Activated CD4-positive, alpha-beta T cell treated with anti-CD3 and anti-CD28 coated beads for 36 hours (primary cell): ENCODE data around the gene CCDC137. TPM values are rescaled to one million over a fixed set of nuclear protein-coding genes. Genes with fewer than 3 reads are reported as not detected.

Experiments used
- ATAC-seq: fragments of 200-7000 bp; cut with Tn5 transposase; one replicate; pipeline ENCODE4 v1.10.0; 2021; ENCODE audit warnings: mild to moderate bottlenecking, moderate library complexity
- CTCF ChIA-PET: fragments of 350-600 bp; sonication (Branson Sonifier 250); formaldehyde crosslinking; loops from one replicate; lab custom pipeline; 2021; ENCODE audit warnings: antibody characterized with exemption; lab: Charles Lee
- POLR2A ChIA-PET: fragments of 350-600 bp; sonication (Branson Sonifier 250); formaldehyde crosslinking; loops from one replicate; lab custom pipeline; 2021; ENCODE audit warnings: antibody characterized with exemption, inconsistent platforms; lab: Charles Lee
- DNase-seq: peaks from one replicate; pipeline ENCODE4 v3.0.0-alpha.2; 2020
- H3K27ac Mint-ChIP-seq: one replicate; pipeline ENCODE4 v1.8.0; 2021; ENCODE audit warnings: mixed read lengths
- H3K27me3 Mint-ChIP-seq: one replicate; pipeline ENCODE4 v1.8.0; 2021; ENCODE audit warnings: mixed read lengths
- H3K36me3 Mint-ChIP-seq: one replicate; pipeline ENCODE4 v1.8.0; 2021; ENCODE audit warnings: low read depth, mixed read lengths
- H3K4me1 Mint-ChIP-seq: one replicate; pipeline ENCODE4 v1.8.0; 2021; ENCODE audit warnings: mixed read lengths
- H3K4me3 Mint-ChIP-seq: one replicate; pipeline ENCODE4 v1.8.0; 2021; ENCODE audit warnings: mild to moderate bottlenecking, moderate library complexity, mixed read lengths
- H3K9me3 Mint-ChIP-seq: one replicate; pipeline ENCODE4 v1.8.0; 2021; ENCODE audit warnings: low read depth, mixed read lengths
- intact Hi-C, 2 experiments: fragments of 100-400 bp; cut with DNase I in 1 of 2; cut with micrococcal nuclease in 1 of 2; formaldehyde crosslinking; loops; one replicate each; pipeline versions ENCODE4 v1.14.2 to v1.15.1; 2022 to 2024; cut with DNase I, micrococcal nuclease
- total RNA-seq, 2 experiments: library from RNA; stranded (reverse); gene quantifications; one replicate each; pipeline ENCODE4 v1.2.3, GENCODE V29; 2021

Gene CCDC137
- total RNA-seq, 2 experiments from 2014 or later: 30.0 to 36.6 TPM

GRCh38 chr17:81638683-81639082, 27.9 kb upstream of the CCDC137 start:
- POLR2A ChIA-PET: no interaction called here
- H3K36me3 Mint-ChIP-seq: peaks cover 7% of the 10 kb centered on the region
- ATAC-seq (no peak), DNase-seq (no peak)
- no peaks in the 10 kb centered on the region for H3K9me3 Mint-ChIP-seq
- H3K27ac Mint-ChIP-seq: no peak overlapping the region
- no peak overlapping the region for H3K4me3 Mint-ChIP-seq
- no peaks in the 10 kb centered on the region for H3K27me3 Mint-ChIP-seq
- H3K4me1 Mint-ChIP-seq: peaks cover 18% of the 10 kb centered on the region
- CTCF ChIA-PET: interaction anchor here (0.7 kb wide), 2 partner anchors 68 to 263 kb away, joined by 3 read pairs; no protein-coding TSS in a partner anchor
- intact Hi-C loops: no loop called here

GRCh38 chr17:81640011-81640410, 26.5 kb upstream of the CCDC137 start:
- no peak for DNase-seq
- intact Hi-C loops: no loop called here
- ChIA-PET POLR2A (no interaction called here), CTCF (no interaction called here)
- Mint-ChIP-seq H3K4me1 (peaks cover 14% of the 10 kb centered on the region), H3K4me3 (no peak overlapping the region), H3K27me3 (no peaks in the 10 kb centered on the region), H3K9me3 (no peaks in the 10 kb centered on the region), H3K36me3 (peaks cover 7% of the 10 kb centered on the region), H3K27ac (no peak overlapping the region)
- no peak for ATAC-seq

GRCh38 chr17:81641825-81642489, 24.6 kb upstream of the CCDC137 start:
- intact Hi-C loops: no loop called here
- ChIA-PET POLR2A (no interaction called here), CTCF (interaction anchor here (0.8 kb wide), 1 partner anchor 16 kb away, joined by 5 read pairs; no protein-coding TSS in a partner anchor)
- Mint-ChIP-seq H3K4me1 (peaks cover 3% of the 10 kb centered on the region), H3K4me3 (no peak overlapping the region), H3K9me3 (no peaks in the 10 kb centered on the region), H3K36me3 (no peaks in the 10 kb centered on the region), H3K27ac (no peak overlapping the region), H3K27me3 (no peaks in the 10 kb centered on the region)
- no peak for DNase-seq
- ATAC-seq: no peak

- Mint-ChIP-seq H3K27ac (no peak overlapping the region), H3K27me3 (peaks cover 10% of the 10 kb centered on the region), H3K4me3 (no peak overlapping the region), H3K36me3 (no peaks in the 10 kb centered on the region), H3K4me1 (no peaks in the 10 kb centered on the region), H3K9me3 (no peaks in the 10 kb centered on the region)
- intact Hi-C loops: no loop called here
- ChIA-PET CTCF (no interaction called here), POLR2A (no interaction called here)
- DNase-seq: no peak
- no peak for ATAC-seq
Measured at GRCh38 chr17:81644496-81644895, 22.0 kb upstream of the CCDC137 start.

- CTCF ChIA-PET: no interaction called here
- Mint-ChIP-seq H3K9me3 (no peaks in the 10 kb centered on the region), H3K4me1 (no peaks in the 10 kb centered on the region), H3K27ac (no peak overlapping the region), H3K36me3 (no peaks in the 10 kb centered on the region), H3K27me3 (peaks cover 10% of the 10 kb centered on the region), H3K4me3 (no peak overlapping the region)
- ATAC-seq: no peak
- POLR2A ChIA-PET: no interaction called here
- intact Hi-C loops: no loop called here
- no peak for DNase-seq
Measured at GRCh38 chr17:81644976-81645952, 21.3 kb upstream of the CCDC137 start.

GRCh38 chr17:81646869-81647600, 19.5 kb upstream of the CCDC137 start:
- intact Hi-C loops: no loop called here
- no peaks in the 10 kb centered on the region for H3K9me3 Mint-ChIP-seq
- peaks cover 2% of the 10 kb centered on the region for H3K4me1 Mint-ChIP-seq
- H3K4me3 Mint-ChIP-seq: no peak overlapping the region
- H3K27me3 Mint-ChIP-seq: peaks cover 15% of the 10 kb centered on the region
- DNase-seq (no peak), ATAC-seq (no peak)
- CTCF ChIA-PET: interaction anchor here (0.8 to 1.1 kb wide), 3 partner anchors 15 to 1421 kb away, joined by 3 read pairs; no protein-coding TSS in a partner anchor
- H3K36me3 Mint-ChIP-seq: peaks cover 2% of the 10 kb centered on the region
- no peak overlapping the region for H3K27ac Mint-ChIP-seq
- POLR2A ChIA-PET: interaction anchor here (1.2 kb wide), 1 partner anchor 10 kb away, joined by 3 read pairs; the partner anchor contains the start of genes NPLOC4 and TSPAN10

- no peak overlapping the region for H3K27ac Mint-ChIP-seq
- H3K36me3 Mint-ChIP-seq: peaks cover 2% of the 10 kb centered on the region
- ATAC-seq (no peak), DNase-seq (no peak)
- no peak overlapping the region for H3K4me3 Mint-ChIP-seq
- CTCF ChIA-PET: interaction anchor here (1.0 to 1.1 kb wide), 2 partner anchors 16 to 46 kb away, joined by 3 read pairs; no protein-coding TSS in a partner anchor
- peaks cover 2% of the 10 kb centered on the region for H3K4me1 Mint-ChIP-seq
- intact Hi-C loops: no loop called here
- POLR2A ChIA-PET: no interaction called here
- H3K27me3 Mint-ChIP-seq: peaks cover 15% of the 10 kb centered on the region
- no peaks in the 10 kb centered on the region for H3K9me3 Mint-ChIP-seq
Measured at GRCh38 chr17:81647640-81648012, 18.9 kb upstream of the CCDC137 start.

GRCh38 chr17:81648013-81648706, 18.4 kb upstream of the CCDC137 start:
- ATAC-seq (no peak), DNase-seq (no peak)
- Mint-ChIP-seq H3K9me3 (no peaks in the 10 kb centered on the region), H3K4me3 (no peak overlapping the region), H3K4me1 (peaks cover 4% of the 10 kb centered on the region), H3K36me3 (peaks cover 2% of the 10 kb centered on the region), H3K27me3 (peaks cover 15% of the 10 kb centered on the region), H3K27ac (no peak overlapping the region)
- intact Hi-C loops: no loop called here
- POLR2A ChIA-PET: no interaction called here
- CTCF ChIA-PET: interaction anchor here (1.1 kb wide), 1 partner anchor 17 kb away, joined by 3 read pairs; no protein-coding TSS in a partner anchor

- no peak for DNase-seq
- Mint-ChIP-seq H3K27ac (no peak overlapping the region), H3K4me3 (no peak overlapping the region), H3K9me3 (no peaks in the 10 kb centered on the region), H3K4me1 (peaks cover 9% of the 10 kb centered on the region), H3K36me3 (peaks cover 2% of the 10 kb centered on the region), H3K27me3 (peaks cover 19% of the 10 kb centered on the region)
- intact Hi-C loops: no loop called here
- ChIA-PET CTCF (no interaction called here), POLR2A (no interaction called here)
- ATAC-seq: no peak
Measured at GRCh38 chr17:81648707-81649085, 17.8 kb upstream of the CCDC137 start.

GRCh38 chr17:81650951-81651350, 15.6 kb upstream of the CCDC137 start:
- no peak overlapping the region for H3K4me3 Mint-ChIP-seq
- H3K36me3 Mint-ChIP-seq: peaks cover 2% of the 10 kb centered on the region
- H3K9me3 Mint-ChIP-seq: no peaks in the 10 kb centered on the region
- ATAC-seq (no peak), DNase-seq (no peak)
- intact Hi-C loops: no loop called here
- H3K27ac Mint-ChIP-seq: no peak overlapping the region
- ChIA-PET POLR2A (no interaction called here), CTCF (no interaction called here)
- peaks cover 19% of the 10 kb centered on the region for H3K27me3 Mint-ChIP-seq
- H3K4me1 Mint-ChIP-seq: peaks cover 12% of the 10 kb centered on the region

- CTCF ChIA-PET: no interaction called here
- H3K36me3 Mint-ChIP-seq: peaks cover 2% of the 10 kb centered on the region
Measured at GRCh38 chr17:81651692-81652091, 14.8 kb upstream of the CCDC137 start.

More at GRCh38 chr17:81651692-81652091, 14.8 kb upstream of the CCDC137 start:
- intact Hi-C loops: no loop called here
- DNase-seq: no peak
- Mint-ChIP-seq H3K27me3 (peaks cover 19% of the 10 kb centered on the region), H3K4me3 (no peak overlapping the region), H3K27ac (peak overlapping the region; percentile 21), H3K4me1 (peaks cover 13% of the 10 kb centered on the region), H3K9me3 (no peaks in the 10 kb centered on the region)
- POLR2A ChIA-PET: no interaction called here
- no peak for ATAC-seq
